Suprapubic skin (tissue), 4 donors: ENCODE results near the gene TBC1D14.

Source experiments
- CTCF ChIP-seq, 2 donors: fragments of 200-600 bp in 1 of 2; fragments of 450-650 bp in 1 of 2; sonication (generic) in 1 of 2; IDR thresholded peaks; one replicate each; pipeline ENCODE4 v1.5.1; 2016 to 2019; ENCODE audit warnings: antibody characterized with exemption in 2 of 2, mild to moderate bottlenecking in 1 of 2, moderate library complexity in 1 of 2
- EP300 ChIP-seq: sonication (generic); formaldehyde crosslinking; IDR thresholded peaks from one replicate; pipeline ENCODE4 v1.6.1; 2017; ENCODE audit warnings: antibody characterized with exemption
- POLR2A ChIP-seq, 2 donors: fragments of 450-650 bp; IDR thresholded peaks; one replicate each; pipeline ENCODE4 v1.6.1; 2017; ENCODE audit warnings: antibody characterized with exemption in 2 of 2, mild to moderate bottlenecking in 2 of 2, moderate library complexity in 2 of 2
- POLR2AphosphoS5 ChIP-seq, 3 donors: sonication (generic); formaldehyde crosslinking; IDR thresholded peaks; one replicate each; pipeline ENCODE4 v1.6.1; 2017; ENCODE audit warnings: antibody characterized with exemption in 3 of 3

GRCh38 chr4:6887591-6888371 lies 21.8 kb upstream of the TBC1D14 start:
- TF ChIP-seq CTCF (IDR thresholded peaks at IDR 0.05) (no peak), POLR2A (IDR thresholded peaks at IDR 0.05) (no peak), EP300 (no peak), POLR2AphosphoS5 (IDR thresholded peaks at IDR 0.05) (no peak)
